Measurements from ENCODE around the gene USP53. TPM values are rescaled to one million over a fixed set of nuclear protein-coding genes. Genes with fewer than 3 reads are reported as not detected.
"Not testable (repeated sequence)": the region's sequence is repeated elsewhere in the genome, so short reads cannot be mapped to it uniquely, and the experiment has no call there.

USP53 gene
- total RNA-seq, 1 donor, result 20.1 TPM

GRCh38 chr4:119303587-119304305, 91.2 kb downstream of the USP53 start:
- Histone ChIP-seq H3K4me3 (ENCODE audit: low read length) (no peak overlapping the region), H3K9me3 (ENCODE audit: low read depth, low read length) (no peaks in the 10 kb centered on the region), H3K27me3 (ENCODE audit: insufficient read depth, low read length) (no peaks in the 10 kb centered on the region), H3K4me1 (ENCODE audit: insufficient read depth, low read length) (peaks cover 18% of the 10 kb centered on the region)

GRCh38 chr4:119304431-119304830, 91.9 kb downstream of the USP53 start:
- Histone ChIP-seq H3K4me3 (ENCODE audit: low read length) (no peak overlapping the region), H3K9me3 (ENCODE audit: low read depth, low read length) (no peaks in the 10 kb centered on the region), H3K27me3 (ENCODE audit: insufficient read depth, low read length) (no peaks in the 10 kb centered on the region), H3K4me1 (ENCODE audit: insufficient read depth, low read length) (peaks cover 11% of the 10 kb centered on the region)

GRCh38 chr4:119307606-119308005, 95.1 kb downstream of the USP53 start:
- Histone ChIP-seq H3K4me3 (ENCODE audit: low read length) (no peak overlapping the region), H3K4me1 (ENCODE audit: insufficient read depth, low read length) (no peaks in the 10 kb centered on the region), H3K27me3 (ENCODE audit: insufficient read depth, low read length) (no peaks in the 10 kb centered on the region), H3K9me3 (ENCODE audit: low read depth, low read length) (no peaks in the 10 kb centered on the region)

GRCh38 chr4:119310826-119311225, 98.3 kb downstream of the USP53 start:
- Histone ChIP-seq H3K27me3 (ENCODE audit: insufficient read depth, low read length) (no peaks in the 10 kb centered on the region), H3K4me1 (ENCODE audit: insufficient read depth, low read length) (no peaks in the 10 kb centered on the region), H3K4me3 (ENCODE audit: low read length) (no peak overlapping the region), H3K9me3 (ENCODE audit: low read depth, low read length) (no peaks in the 10 kb centered on the region)

- no peak overlapping the region for H3K4me3 ChIP-seq (ENCODE audit: low read length)
- H3K27me3 ChIP-seq (ENCODE audit: insufficient read depth, low read length), result no peaks in the 10 kb centered on the region
- no peaks in the 10 kb centered on the region for H3K4me1 ChIP-seq (ENCODE audit: insufficient read depth, low read length)
- no peaks in the 10 kb centered on the region for H3K9me3 ChIP-seq (ENCODE audit: low read depth, low read length)
Measured at GRCh38 chr4:119313237-119313636, 100.7 kb downstream of the USP53 start.

- Histone ChIP-seq H3K4me3 (ENCODE audit: low read length) (no peak overlapping the region), H3K9me3 (ENCODE audit: low read depth, low read length) (no peaks in the 10 kb centered on the region), H3K27me3 (ENCODE audit: insufficient read depth, low read length) (no peaks in the 10 kb centered on the region), H3K4me1 (ENCODE audit: insufficient read depth, low read length) (no peaks in the 10 kb centered on the region)
Measured at GRCh38 chr4:119314356-119314755, 101.8 kb downstream of the USP53 start.

- H3K9me3 ChIP-seq (ENCODE audit: low read depth, low read length), result no peaks in the 10 kb centered on the region
- H3K4me1 ChIP-seq (ENCODE audit: insufficient read depth, low read length), result no peaks in the 10 kb centered on the region
- H3K27me3 ChIP-seq (ENCODE audit: insufficient read depth, low read length), result no peaks in the 10 kb centered on the region
- H3K4me3 ChIP-seq (ENCODE audit: low read length), result no peak overlapping the region
Measured at GRCh38 chr4:119315036-119315435, 102.5 kb downstream of the USP53 start.

GRCh38 chr4:119317990-119318389, 105.5 kb downstream of the USP53 start:
- H3K4me3 ChIP-seq (ENCODE audit: low read length), result no peak overlapping the region
- no peaks in the 10 kb centered on the region for H3K27me3 ChIP-seq (ENCODE audit: insufficient read depth, low read length)
- no peaks in the 10 kb centered on the region for H3K4me1 ChIP-seq (ENCODE audit: insufficient read depth, low read length)
- no peaks in the 10 kb centered on the region for H3K9me3 ChIP-seq (ENCODE audit: low read depth, low read length)

- Histone ChIP-seq H3K27me3 (ENCODE audit: insufficient read depth, low read length) (no peaks in the 10 kb centered on the region), H3K4me3 (ENCODE audit: low read length) (no peak within 1 kb of the TSS), H3K4me1 (ENCODE audit: insufficient read depth, low read length) (no peaks in the 10 kb centered on the region), H3K9me3 (ENCODE audit: low read depth, low read length) (no peaks in the 10 kb centered on the region)
Measured at GRCh38 chr4:119321921-119322687, 109.6 kb downstream of the USP53 start, which contains the start of gene FABP2. Gene FABP2 (minus strand): TSS chr4:119322138. CDS start chr4:119322102, 36 bp downstream.

- H3K27me3 ChIP-seq (ENCODE audit: insufficient read depth, low read length), result no peaks in the 10 kb centered on the region
Measured at GRCh38 chr4:119328695-119329094, 116.2 kb downstream of the USP53 start.

GRCh38 chr4:119329835-119330620, 117.5 kb downstream of the USP53 start:
- Histone ChIP-seq H3K9me3 (ENCODE audit: low read depth, low read length) (no peaks in the 10 kb centered on the region), H3K4me3 (ENCODE audit: low read length) (no peak overlapping the region), H3K4me1 (ENCODE audit: insufficient read depth, low read length) (no peaks in the 10 kb centered on the region), H3K27me3 (ENCODE audit: insufficient read depth, low read length) (no peaks in the 10 kb centered on the region)

More at GRCh38 chr4:119328695-119329094, 116.2 kb downstream of the USP53 start:
- Histone ChIP-seq H3K4me1 (ENCODE audit: insufficient read depth, low read length) (no peaks in the 10 kb centered on the region), H3K9me3 (ENCODE audit: low read depth, low read length) (no peaks in the 10 kb centered on the region), H3K4me3 (ENCODE audit: low read length) (no peak overlapping the region)

- peaks cover 10% of the 10 kb centered on the region for H3K4me1 ChIP-seq (ENCODE audit: insufficient read depth, low read length)
- H3K9me3 ChIP-seq (ENCODE audit: low read depth, low read length); H3K4me3 ChIP-seq (ENCODE audit: low read length); H3K27me3 ChIP-seq (ENCODE audit: insufficient read depth, low read length): not testable (repeated sequence)
Measured at GRCh38 chr4:119336332-119336979, 123.9 kb downstream of the USP53 start.

- H3K4me1 ChIP-seq (ENCODE audit: insufficient read depth, low read length), result peaks cover 10% of the 10 kb centered on the region
- no peaks in the 10 kb centered on the region for H3K9me3 ChIP-seq (ENCODE audit: low read depth, low read length)
- H3K4me3 ChIP-seq (ENCODE audit: low read length), result no peak overlapping the region
- no peaks in the 10 kb centered on the region for H3K27me3 ChIP-seq (ENCODE audit: insufficient read depth, low read length)
Measured at GRCh38 chr4:119337010-119337409, 124.5 kb downstream of the USP53 start.

GRCh38 chr4:119339895-119340294, 127.4 kb downstream of the USP53 start:
- H3K4me3 ChIP-seq (ENCODE audit: low read length); H3K27me3 ChIP-seq (ENCODE audit: insufficient read depth, low read length); H3K9me3 ChIP-seq (ENCODE audit: low read depth, low read length): not testable (repeated sequence)
- H3K4me1 ChIP-seq (ENCODE audit: insufficient read depth, low read length), result peaks cover 10% of the 10 kb centered on the region

- not testable (repeated sequence) for H3K27me3 ChIP-seq (ENCODE audit: insufficient read depth, low read length); H3K4me3 ChIP-seq (ENCODE audit: low read length)
Measured at GRCh38 chr4:119343293-119343692, 130.8 kb downstream of the USP53 start.

More at GRCh38 chr4:119343293-119343692, 130.8 kb downstream of the USP53 start:
- not testable (repeated sequence) for H3K9me3 ChIP-seq (ENCODE audit: low read depth, low read length); H3K4me1 ChIP-seq (ENCODE audit: insufficient read depth, low read length)

Measured in mononuclear cell (primary cell).